SK-N-SH (cell line): ENCODE data around the gene HPCAL1.

Source experiments
- CTCF ChIP-seq: fragments of 200-600 bp; sonication (generic); IDR thresholded peaks from 2 replicates; pipeline ENCODE4 v1.6.1; 2017; ENCODE audit warnings: antibody characterized with exemption, mild to moderate bottlenecking, moderate library complexity
- ELF1 ChIP-seq: IDR thresholded peaks from 2 replicates; pipeline ENCODE4 v1.4.0; 2012
- EZH2phosphoT487 ChIP-seq: fragments of 200-600 bp; sonication (generic); IDR thresholded peaks from 2 replicates; pipeline ENCODE4 v1.6.1; 2017; ENCODE audit warnings: low read depth, mixed run types, mild to moderate bottlenecking, antibody characterized with exemption, moderate library complexity, borderline replicate concordance
- GABPA ChIP-seq: IDR thresholded peaks from 2 replicates; pipeline ENCODE4 v1.4.0; 2012; ENCODE audit warnings: low read depth, mild to moderate bottlenecking
- IRF3 ChIP-seq: fragments of 150-350 bp; IDR thresholded peaks from 2 replicates; pipeline ENCODE4 v1.6.1; 2016; ENCODE audit warnings: mild to moderate bottlenecking, low read depth, low read length
- MAX ChIP-seq: IDR thresholded peaks from 2 replicates; pipeline ENCODE4 v1.4.0; 2012; ENCODE audit warnings: low read depth
- POLR2AphosphoS5 ChIP-seq: IDR thresholded peaks from 2 replicates; pipeline ENCODE4 v1.6.1; 2012; ENCODE audit warnings: low read depth, low read length
- REST ChIP-seq: IDR thresholded peaks from 2 replicates; pipeline ENCODE4 v1.6.1; 2012; ENCODE audit warnings: mild to moderate bottlenecking, low read depth, low read length, moderate library complexity
- TAF1 ChIP-seq: IDR thresholded peaks from 2 replicates; pipeline ENCODE4 v1.6.1; 2012; ENCODE audit warnings: low read depth, mild to moderate bottlenecking, low read length, moderate library complexity, borderline replicate concordance
- ZBTB33 ChIP-seq: IDR thresholded peaks from 2 replicates; pipeline ENCODE4 v1.4.0; 2012; ENCODE audit warnings: low read depth, borderline replicate concordance

- TF ChIP-seq POLR2AphosphoS5 (no peak), CTCF (no peak), MAX (no peak), IRF3 (no peak), ZBTB33 (no peak), ELF1 (no peak), TAF1 (no peak), REST (no peak), EZH2phosphoT487 (no peak), GABPA (no peak)
Observed at GRCh38 chr2:10370390-10370789, 67.7 kb downstream of the HPCAL1 start.
